ENCODE data around the gene PRR5L. TPM values are rescaled to one million over a fixed set of nuclear protein-coding genes. Genes with fewer than 3 reads are reported as not detected.

Gene PRR5L
- total RNA-seq, 1 donor from 2014 or later, result 14.7 TPM

DNA sequence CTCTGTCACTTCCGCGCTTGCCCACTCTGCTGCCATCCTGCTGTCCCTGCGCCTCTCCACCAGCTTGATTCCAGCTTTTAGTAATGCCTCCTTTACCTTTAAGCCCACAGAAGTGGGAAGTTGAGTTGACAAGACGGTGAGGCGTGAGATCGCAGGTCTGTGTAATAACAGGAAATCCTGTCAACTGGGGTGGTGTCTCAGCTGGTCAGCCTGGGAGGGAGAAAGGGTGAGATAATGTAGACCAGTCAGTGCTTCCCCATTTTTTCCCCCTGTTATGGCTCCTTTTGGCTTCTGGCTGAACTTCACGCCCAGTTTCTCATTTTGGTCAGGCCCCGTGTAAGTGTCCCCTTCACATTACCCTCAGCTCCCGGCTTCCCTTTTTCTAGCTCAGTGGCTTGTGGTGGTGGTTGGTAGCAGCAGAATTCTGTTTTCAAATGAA lies 115.1 kb downstream of the PRR5L start:
- H3K9ac ChIP-seq, result no peak overlapping the region
- TF ChIP-seq, protein P1, sequence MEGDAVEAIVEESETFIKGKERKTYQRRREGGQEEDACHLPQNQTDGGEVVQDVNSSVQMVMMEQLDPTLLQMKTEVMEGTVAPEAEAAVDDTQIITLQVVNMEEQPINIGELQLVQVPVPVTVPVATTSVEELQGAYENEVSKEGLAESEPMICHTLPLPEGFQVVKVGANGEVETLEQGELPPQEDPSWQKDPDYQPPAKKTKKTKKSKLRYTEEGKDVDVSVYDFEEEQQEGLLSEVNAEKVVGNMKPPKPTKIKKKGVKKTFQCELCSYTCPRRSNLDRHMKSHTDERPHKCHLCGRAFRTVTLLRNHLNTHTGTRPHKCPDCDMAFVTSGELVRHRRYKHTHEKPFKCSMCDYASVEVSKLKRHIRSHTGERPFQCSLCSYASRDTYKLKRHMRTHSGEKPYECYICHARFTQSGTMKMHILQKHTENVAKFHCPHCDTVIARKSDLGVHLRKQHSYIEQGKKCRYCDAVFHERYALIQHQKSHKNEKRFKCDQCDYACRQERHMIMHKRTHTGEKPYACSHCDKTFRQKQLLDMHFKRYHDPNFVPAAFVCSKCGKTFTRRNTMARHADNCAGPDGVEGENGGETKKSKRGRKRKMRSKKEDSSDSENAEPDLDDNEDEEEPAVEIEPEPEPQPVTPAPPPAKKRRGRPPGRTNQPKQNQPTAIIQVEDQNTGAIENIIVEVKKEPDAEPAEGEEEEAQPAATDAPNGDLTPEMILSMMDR (IDR thresholded peaks at IDR 0.05), result no peak
- TF ChIP-seq EZH2 (IDR thresholded peaks at IDR 0.05) (no peak), EZH2phosphoT487 (IDR thresholded peaks at IDR 0.05) (no peak)

DNA sequence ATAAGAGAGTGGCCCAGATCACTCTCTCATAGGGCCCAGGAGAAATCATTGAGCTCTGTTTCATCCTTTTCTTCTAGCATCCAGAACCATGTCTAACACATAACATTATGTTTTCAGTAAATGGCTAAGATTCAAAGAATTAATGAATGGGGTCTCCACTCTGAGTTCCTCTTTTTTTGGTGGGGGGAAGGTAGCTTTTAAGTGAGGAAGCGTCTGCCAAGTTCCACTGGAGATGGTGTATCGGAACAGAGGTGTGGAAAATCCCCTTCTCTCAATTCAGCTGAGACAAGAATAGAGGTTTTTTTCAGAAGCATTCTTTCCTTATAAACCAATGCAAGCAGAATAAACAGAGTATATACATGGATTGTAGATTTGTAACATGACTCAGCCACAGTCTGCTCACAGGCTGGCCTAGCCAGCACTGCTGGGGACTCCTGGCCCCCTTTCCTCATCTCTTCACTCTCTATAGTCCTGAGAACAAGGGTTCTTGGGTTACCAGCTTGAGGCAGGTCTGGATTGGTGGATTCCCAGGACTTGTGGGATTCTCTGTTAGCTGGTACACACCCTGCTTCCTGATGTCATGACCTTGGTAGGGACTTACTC lies 116.8 kb downstream of the PRR5L start:
- peaks cover 7% of the 10 kb centered on the region for H3K4me1 Mint-ChIP-seq
- no peak overlapping the region for H3K4me3 Mint-ChIP-seq
- no peak overlapping the region for H2AFZ ChIP-seq (replicated peaks)

More for the DNA sequence above, 115.1 kb downstream of the PRR5L start:
- Mint-ChIP-seq H3K27ac (peak overlapping the region; percentile 25), H3K4me1 (no peaks in the 10 kb centered on the region), H3K27me3 (ENCODE audit: insufficient read depth, low read depth) (no peaks in the 10 kb centered on the region), H3K36me3 (peaks cover 25% of the 10 kb centered on the region), H3K4me3 (no peak overlapping the region), H3K9me3 (peaks cover 3% of the 10 kb centered on the region)
- Histone ChIP-seq H3F3A (ENCODE audit: low read depth) (no peaks in the 10 kb centered on the region), H3K9me3 (ENCODE audit: low read depth) (no peaks in the 10 kb centered on the region), H3K27ac (no peak overlapping the region), H3K27me3 (no peaks in the 10 kb centered on the region), H4K20me1 (ENCODE audit: low read depth) (no peaks in the 10 kb centered on the region), H2AFZ (replicated peaks) (no peak overlapping the region), H3K36me3 (no peaks in the 10 kb centered on the region), H3K79me2 (ENCODE audit: low read depth) (no peaks in the 10 kb centered on the region), H3K4me1 (no peaks in the 10 kb centered on the region), H3K4me3 (no peak overlapping the region), H3K4me2 (no peak overlapping the region)
- DNase-seq (ENCODE audit: low spot score), result no peak

DNA sequence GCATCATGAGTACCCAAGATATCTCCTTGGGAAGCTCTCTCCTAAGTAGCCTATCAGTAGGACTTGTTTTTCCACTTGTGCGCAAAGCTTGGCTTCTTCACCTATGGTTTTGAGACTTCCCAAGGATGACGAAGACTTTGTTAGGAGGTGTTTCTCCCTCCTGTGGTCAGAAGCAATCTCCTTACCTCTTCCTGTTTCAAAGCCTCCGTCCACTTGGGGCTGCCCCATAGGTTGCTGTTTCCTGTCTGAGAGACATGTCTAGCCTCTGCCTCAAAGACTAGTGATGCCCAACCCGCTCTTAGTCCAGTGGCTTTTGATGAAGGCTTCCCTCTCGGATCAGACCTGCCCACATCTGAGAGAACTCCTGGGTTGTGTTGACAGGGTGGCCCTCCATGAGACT lies 121.1 kb downstream of the PRR5L start:
- Mint-ChIP-seq H3K36me3 (peaks cover 39% of the 10 kb centered on the region), H3K9me3 (peaks cover 3% of the 10 kb centered on the region), H3K4me3 (no peak overlapping the region), H3K27me3 (ENCODE audit: insufficient read depth, low read depth) (no peaks in the 10 kb centered on the region), H3K27ac (no peak overlapping the region), H3K4me1 (peaks cover 27% of the 10 kb centered on the region)
- no peak overlapping the region for H2AFZ ChIP-seq (replicated peaks)
- no peaks in the 10 kb centered on the region for H3K79me2 ChIP-seq (ENCODE audit: low read depth)
- H4K20me1 ChIP-seq (ENCODE audit: low read depth), result no peaks in the 10 kb centered on the region
- no peak for TF ChIP-seq EZH2 (IDR thresholded peaks at IDR 0.05)
- no peak overlapping the region for H3K4me3 ChIP-seq
- H3K27ac ChIP-seq, result no peak overlapping the region
- H3K27me3 ChIP-seq, result no peaks in the 10 kb centered on the region
- H3K4me2 ChIP-seq, result no peak overlapping the region
- no peaks in the 10 kb centered on the region for H3K36me3 ChIP-seq
- H3K9me3 ChIP-seq (ENCODE audit: low read depth), result no peaks in the 10 kb centered on the region
- no peaks in the 10 kb centered on the region for H3F3A ChIP-seq (ENCODE audit: low read depth)
- DNase-seq (ENCODE audit: low spot score), result no peak
- no peaks in the 10 kb centered on the region for H3K4me1 ChIP-seq
- H3K9ac ChIP-seq, result no peak overlapping the region

More for the DNA sequence above, 116.8 kb downstream of the PRR5L start:
- H4K20me1 ChIP-seq (ENCODE audit: low read depth), result no peaks in the 10 kb centered on the region
- Mint-ChIP-seq H3K27ac (peak overlapping the region; percentile 50), H3K9me3 (peaks cover 3% of the 10 kb centered on the region), H3K36me3 (peaks cover 35% of the 10 kb centered on the region), H3K27me3 (ENCODE audit: insufficient read depth, low read depth) (no peaks in the 10 kb centered on the region)
- no peak overlapping the region for H3K9ac ChIP-seq
- H3K27ac ChIP-seq, result no peak overlapping the region
- H3K4me1 ChIP-seq, result no peaks in the 10 kb centered on the region
- H3K4me3 ChIP-seq, result no peak overlapping the region
- no peak overlapping the region for H3K4me2 ChIP-seq
- no peaks in the 10 kb centered on the region for H3F3A ChIP-seq (ENCODE audit: low read depth)
- no peak for DNase-seq (ENCODE audit: low spot score)
- no peak for TF ChIP-seq EZH2 (IDR thresholded peaks at IDR 0.05)
- TF ChIP-seq EZH2phosphoT487 (IDR thresholded peaks at IDR 0.05), result no peak
- no peaks in the 10 kb centered on the region for H3K27me3 ChIP-seq
- no peaks in the 10 kb centered on the region for H3K9me3 ChIP-seq (ENCODE audit: low read depth)
- H3K79me2 ChIP-seq (ENCODE audit: low read depth), result no peaks in the 10 kb centered on the region
- no peaks in the 10 kb centered on the region for H3K36me3 ChIP-seq

DNA sequence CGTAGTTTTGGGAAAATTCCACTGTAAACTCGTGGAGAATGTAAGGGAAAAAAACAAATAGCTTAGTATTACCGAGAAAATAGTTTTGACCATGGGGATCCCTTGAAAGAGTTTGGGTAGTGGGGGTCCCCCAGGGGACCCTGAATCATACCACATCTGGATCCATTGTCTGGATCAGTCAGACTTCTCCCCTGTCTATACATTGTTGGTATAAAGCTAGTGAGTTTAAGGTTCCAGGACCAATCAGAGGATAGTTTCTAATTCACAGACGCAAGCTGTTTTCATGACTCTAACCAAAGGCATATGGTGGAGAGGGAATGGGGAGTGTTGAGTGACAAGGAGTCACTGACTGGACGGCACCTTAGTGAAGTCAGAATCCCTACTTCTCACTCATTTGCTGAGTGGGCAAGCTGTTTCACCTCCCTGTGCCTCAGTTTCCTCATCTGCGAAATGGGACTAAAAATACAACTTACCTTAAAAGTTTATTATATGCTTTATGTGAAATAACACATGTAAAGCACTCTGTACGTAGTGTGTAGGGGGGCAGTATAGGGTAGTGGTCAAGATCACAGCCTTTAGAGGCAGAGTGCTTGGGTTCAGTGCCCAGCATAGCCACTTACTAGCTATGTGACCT lies 123.8 kb downstream of the PRR5L start:
- H3K4me3 Mint-ChIP-seq, result no peak overlapping the region
- no peaks in the 10 kb centered on the region for H4K20me1 ChIP-seq (ENCODE audit: low read depth)
- H2AFZ ChIP-seq (replicated peaks), result no peak overlapping the region
- H3K9me3 Mint-ChIP-seq, result peaks cover 3% of the 10 kb centered on the region
- peaks cover 27% of the 10 kb centered on the region for H3K4me1 Mint-ChIP-seq
- peaks cover 45% of the 10 kb centered on the region for H3K36me3 Mint-ChIP-seq
- H3K79me2 ChIP-seq (ENCODE audit: low read depth), result no peaks in the 10 kb centered on the region
- no peaks in the 10 kb centered on the region for H3K9me3 ChIP-seq (ENCODE audit: low read depth)
- no peak overlapping the region for H3K9ac ChIP-seq
- no peak overlapping the region for H3K4me2 ChIP-seq
- H3K27ac ChIP-seq, result no peak overlapping the region
- H3K4me1 ChIP-seq, result no peaks in the 10 kb centered on the region
- no peak overlapping the region for H3K4me3 ChIP-seq
- H3K27me3 ChIP-seq, result no peaks in the 10 kb centered on the region
- no peak for DNase-seq (ENCODE audit: low spot score)
- TF ChIP-seq, protein P1 (IDR thresholded peaks at IDR 0.05), result no peak
- TF ChIP-seq EZH2phosphoT487 (IDR thresholded peaks at IDR 0.05) (no peak), EZH2 (IDR thresholded peaks at IDR 0.05) (no peak)
- H3F3A ChIP-seq (ENCODE audit: low read depth), result no peaks in the 10 kb centered on the region
- H3K36me3 ChIP-seq, result no peaks in the 10 kb centered on the region
- H3K27me3 Mint-ChIP-seq (ENCODE audit: insufficient read depth, low read depth), result no peaks in the 10 kb centered on the region
- no peak overlapping the region for H3K27ac Mint-ChIP-seq

Data from neural progenitor cell (in vitro differentiated cells).